ENCODE results near the gene CFI. TPM values are rescaled to one million over a fixed set of nuclear protein-coding genes. Genes with fewer than 3 reads are reported as not detected.
A peak's percentile ranks its signal among the peaks of the same experiment; 100 is the strongest.

CFI gene
- total and polyA plus RNA-seq, 8 donors: 13.0 to 84.9 (median 30.7) TPM

- Histone ChIP-seq H3K27me3 (no peaks in the 10 kb centered on the region), H3K9me3 (no peaks in the 10 kb centered on the region), H3K4me1 (peaks cover 5 to 8% (median 7%) of the 10 kb centered on the region in 3 donors), H3K27ac (no peak overlapping the region), H3K4me3 (no peak overlapping the region), H3K36me3 (no peaks in the 10 kb centered on the region)
- intact Hi-C loops (cut with DNase I): no loop called here
- ATAC-seq: no peak
- FAIRE-seq: no peak
- no peak for TF ChIP-seq CTCF (IDR thresholded peaks at IDR 0.05)
- WGBS, 2 donors: 0% methylated on average over 1 of the region's 1 CpG
- no peak for DNase-seq
Measured at GRCh38 chr4:109752525-109752924, 49.3 kb downstream of the CFI start.

GRCh38 chr4:109751852-109752251, 49.9 kb downstream of the CFI start:
- FAIRE-seq: no peak
- WGBS, 2 donors: 48 to 63% methylated on average over 4 of the region's 4 CpGs
- intact Hi-C loops (cut with DNase I): no loop called here

GRCh38 chr4:109750652-109751244, 51.1 kb downstream of the CFI start:
- peaks cover 5 to 8% (median 7%) of the 10 kb centered on the region in 3 donors for H3K4me1 ChIP-seq
- ATAC-seq (no peak), FAIRE-seq (no peak), DNase-seq (no peak)
- H3K4me3 ChIP-seq: no peak overlapping the region
- intact Hi-C loops (cut with DNase I): no loop called here
- WGBS, 2 donors: 84 to 86% methylated on average over 4 of the region's 4 CpGs
- H3K9me3 ChIP-seq: no peaks in the 10 kb centered on the region
- no peaks in the 10 kb centered on the region for H3K27me3 ChIP-seq
- TF ChIP-seq CTCF (IDR thresholded peaks at IDR 0.05): no peak
- H3K36me3 ChIP-seq: peaks cover 0 to 4% (median 0%) of the 10 kb centered on the region in 3 donors
- H3K27ac ChIP-seq: no peak overlapping the region

More at GRCh38 chr4:109751852-109752251, 49.9 kb downstream of the CFI start:
- no peaks in the 10 kb centered on the region for H3K27me3 ChIP-seq
- H3K4me1 ChIP-seq: peaks cover 5 to 8% (median 7%) of the 10 kb centered on the region in 3 donors
- H3K36me3 ChIP-seq: no peaks in the 10 kb centered on the region
- TF ChIP-seq CTCF (IDR thresholded peaks at IDR 0.05): no peak
- H3K9me3 ChIP-seq: no peaks in the 10 kb centered on the region
- DNase-seq (no peak), ATAC-seq (no peak)
- no peak overlapping the region for H3K4me3 ChIP-seq
- H3K27ac ChIP-seq: no peak overlapping the region

GRCh38 chr4:109749388-109750082, 52.3 kb downstream of the CFI start:
- DNase-seq: peak in 1 of 6 donors; percentile 48
- Histone ChIP-seq H3K27me3 (no peaks in the 10 kb centered on the region), H3K9me3 (no peaks in the 10 kb centered on the region), H3K36me3 (peaks cover 0 to 4% (median 0%) of the 10 kb centered on the region in 3 donors), H3K4me3 (no peak overlapping the region), H3K27ac (no peak overlapping the region), H3K4me1 (peaks cover 5 to 8% (median 7%) of the 10 kb centered on the region in 3 donors)
- peak; percentile 69 to 97 (median 85) for ATAC-seq
- 52 to 57% methylated on average over 7 of the region's 7 CpGs for WGBS, 2 donors
- intact Hi-C loops (cut with DNase I): no loop called here
- no peak for TF ChIP-seq CTCF (IDR thresholded peaks at IDR 0.05)
- no peak for FAIRE-seq

- Histone ChIP-seq H3K27ac (no peak overlapping the region), H3K36me3 (peaks cover 0 to 4% (median 0%) of the 10 kb centered on the region in 3 donors), H3K4me1 (peaks cover 5 to 8% (median 7%) of the 10 kb centered on the region in 3 donors), H3K4me3 (no peak overlapping the region), H3K27me3 (no peaks in the 10 kb centered on the region), H3K9me3 (no peaks in the 10 kb centered on the region)
- no peak for DNase-seq
- TF ChIP-seq CTCF (IDR thresholded peaks at IDR 0.05): no peak
- no peak for ATAC-seq
- 95 to 96% methylated on average over 1 of the region's 1 CpG for WGBS, 2 donors
- no peak for FAIRE-seq
- intact Hi-C loops (cut with DNase I): no loop called here
Measured at GRCh38 chr4:109748114-109748513, 53.7 kb downstream of the CFI start.

All from pancreas (tissue), 10 donors.